Stimulated activated CD4-positive, alpha-beta T cell treated with anti-CD3 and anti-CD28 coated beads, Interleukin-4, amount 100 ng/mL, for 48 hours (primary cell): ENCODE measurements around the gene KIF26A.
"Not testable (repeated sequence)": the region's sequence is repeated elsewhere in the genome, so short reads cannot be mapped to it uniquely, and the experiment has no call there.

Experiments
- DNase-seq, 2 donors: peaks; one replicate each; pipeline ENCODE4 v3.0.0-alpha.2; 2020; ENCODE audit warnings: low read depth in 2 of 2

Gene KIF26A

DNA sequence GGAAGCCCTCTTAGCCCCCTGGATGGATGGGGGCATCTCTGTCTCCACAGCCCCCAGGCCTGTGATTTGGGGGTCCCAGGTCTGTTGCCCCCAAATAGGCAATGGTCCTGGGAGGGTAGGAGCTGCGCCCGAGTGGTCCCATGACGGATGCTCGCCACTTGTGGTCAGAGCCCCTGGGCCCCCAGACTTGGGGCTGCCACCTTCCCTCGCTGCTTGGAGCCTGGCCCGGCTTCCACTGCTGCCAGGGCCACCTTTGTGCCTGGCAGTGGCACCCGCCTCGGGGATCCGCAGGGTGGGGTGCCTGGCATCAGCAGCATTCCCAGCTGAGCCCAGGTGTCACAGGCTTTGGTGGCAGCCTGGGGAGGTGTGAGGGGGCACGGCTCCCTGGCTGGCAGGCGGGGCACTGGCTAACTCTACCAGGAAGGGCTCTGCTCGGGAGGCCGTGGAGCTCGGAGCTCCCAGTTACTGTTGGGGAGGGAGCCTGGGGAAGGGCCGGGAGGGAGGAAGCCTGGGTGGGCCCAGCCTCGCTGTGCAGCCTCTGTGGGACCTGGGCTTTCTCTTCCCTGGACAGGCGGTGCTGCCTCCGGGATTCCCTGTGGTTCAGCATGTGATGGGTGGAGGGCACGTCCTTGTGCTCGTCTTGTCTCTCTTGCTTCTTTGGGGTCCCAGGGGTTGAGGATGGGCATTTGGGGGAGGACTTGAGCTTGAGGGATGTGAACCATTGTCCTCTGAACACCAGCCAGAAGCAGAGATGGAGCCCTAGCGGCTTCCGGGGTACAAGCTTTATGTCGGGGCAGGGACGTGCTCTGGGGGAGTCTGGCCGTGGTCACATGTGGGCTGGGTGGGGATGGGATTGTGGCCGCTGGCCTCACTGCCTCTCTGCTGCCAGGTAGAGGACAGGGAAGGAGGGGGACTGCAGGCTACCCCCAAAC is 5.4 kb downstream of the KIF26A start:
- no peak for DNase-seq

DNA sequence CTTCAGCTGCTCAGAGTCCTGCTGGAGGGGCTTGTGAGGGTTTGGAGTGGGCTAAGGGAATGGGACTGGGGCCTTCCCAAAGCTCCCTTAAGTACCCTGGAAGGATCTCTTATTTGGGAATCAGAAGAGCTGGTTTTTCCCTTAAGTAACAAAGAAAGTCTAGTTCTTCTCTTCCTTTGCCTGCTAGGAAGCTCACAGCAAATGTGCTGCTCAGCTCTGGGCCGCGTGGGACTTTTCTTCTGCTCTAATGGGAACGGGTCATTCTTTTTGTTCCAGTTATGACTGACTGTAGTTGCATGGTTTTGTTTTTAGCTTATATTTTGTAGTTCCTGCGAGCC is 6.0 kb downstream of the KIF26A start:
- DNase-seq: no peak

DNA sequence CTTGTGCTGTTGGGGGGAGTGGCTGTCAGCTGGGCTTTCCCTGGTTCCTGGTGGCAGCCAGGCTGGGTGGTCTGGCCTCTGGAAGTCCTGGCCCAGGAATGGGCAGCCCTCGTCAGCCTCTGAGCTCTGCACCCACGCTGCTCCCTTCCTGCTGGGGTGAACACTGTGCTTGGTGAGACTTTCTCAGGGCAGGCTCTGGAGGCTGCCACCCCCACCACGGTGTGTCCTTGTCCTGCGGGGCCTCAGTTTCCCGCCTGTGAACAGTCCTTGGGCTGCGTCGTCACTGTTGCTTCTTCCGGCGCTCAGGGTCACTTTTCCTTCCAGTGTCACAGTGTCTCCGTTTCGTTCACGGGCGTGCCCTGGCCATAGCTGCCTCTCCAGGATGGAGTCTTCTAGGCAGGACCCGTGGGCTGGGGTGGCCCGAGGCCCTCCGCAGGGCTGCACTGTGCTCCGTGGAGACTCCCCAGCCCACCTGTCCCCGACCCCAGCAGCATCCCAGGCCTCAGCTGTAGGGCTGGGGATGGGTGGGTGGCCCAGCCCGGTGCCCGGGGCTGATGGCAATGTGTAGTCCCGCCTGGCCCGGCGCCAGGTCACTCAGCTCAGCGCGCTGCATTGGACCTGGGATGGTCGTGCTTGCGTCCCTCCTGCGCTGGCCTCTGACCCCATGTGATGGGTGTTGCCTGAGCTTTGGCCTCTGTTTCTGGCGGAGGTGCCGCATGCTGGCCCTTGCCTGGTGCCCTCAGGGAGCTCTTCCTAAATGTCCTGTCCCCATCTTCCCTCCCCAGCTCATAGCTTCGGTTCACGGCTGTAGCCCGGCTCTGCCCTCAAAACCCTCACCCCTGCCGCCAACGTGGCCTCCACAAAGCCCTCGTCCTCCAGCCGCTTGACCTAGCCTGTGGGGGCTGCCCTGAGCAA is 6.8 kb downstream of the KIF26A start:
- DNase-seq: no peak

DNA sequence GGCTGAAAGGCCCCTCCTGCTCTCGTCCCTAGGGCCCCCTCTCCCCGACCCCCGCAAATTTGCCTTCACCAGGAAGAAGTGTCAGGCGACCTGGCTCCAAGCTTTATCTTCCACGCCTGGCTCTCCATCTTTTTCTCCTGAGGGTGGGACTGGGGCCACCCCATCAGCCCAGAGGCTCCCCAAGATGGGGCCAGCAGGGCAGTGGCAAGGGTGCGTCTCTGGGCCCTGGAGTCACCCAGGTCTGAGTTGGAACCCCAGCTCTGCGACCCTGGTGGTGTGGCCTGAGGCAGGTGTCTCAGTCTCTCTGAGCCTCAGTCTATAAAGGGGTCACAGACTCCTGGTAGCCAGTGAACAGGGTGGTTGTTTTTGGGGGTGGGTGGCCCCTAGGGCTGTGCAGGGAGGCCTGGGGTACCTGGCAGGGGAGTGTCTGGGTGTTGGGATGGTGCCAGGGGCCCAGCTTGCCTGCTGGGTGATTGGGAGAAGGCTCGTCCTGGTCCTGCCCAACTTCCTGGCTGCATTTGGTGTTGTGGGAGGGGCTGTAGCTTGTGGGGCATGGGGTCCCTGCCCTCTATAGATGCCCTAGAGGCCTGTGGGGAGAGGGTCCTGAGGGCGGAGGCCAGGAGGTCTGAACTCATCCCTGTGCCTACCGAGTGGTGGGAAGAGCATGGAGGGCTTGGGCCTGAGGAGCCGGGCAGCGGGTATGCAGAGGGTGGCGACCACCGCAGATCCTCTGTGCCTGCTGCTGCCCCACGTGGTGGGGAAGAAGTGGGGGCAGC is 7.6 kb downstream of the KIF26A start:
- no peak for DNase-seq

DNA sequence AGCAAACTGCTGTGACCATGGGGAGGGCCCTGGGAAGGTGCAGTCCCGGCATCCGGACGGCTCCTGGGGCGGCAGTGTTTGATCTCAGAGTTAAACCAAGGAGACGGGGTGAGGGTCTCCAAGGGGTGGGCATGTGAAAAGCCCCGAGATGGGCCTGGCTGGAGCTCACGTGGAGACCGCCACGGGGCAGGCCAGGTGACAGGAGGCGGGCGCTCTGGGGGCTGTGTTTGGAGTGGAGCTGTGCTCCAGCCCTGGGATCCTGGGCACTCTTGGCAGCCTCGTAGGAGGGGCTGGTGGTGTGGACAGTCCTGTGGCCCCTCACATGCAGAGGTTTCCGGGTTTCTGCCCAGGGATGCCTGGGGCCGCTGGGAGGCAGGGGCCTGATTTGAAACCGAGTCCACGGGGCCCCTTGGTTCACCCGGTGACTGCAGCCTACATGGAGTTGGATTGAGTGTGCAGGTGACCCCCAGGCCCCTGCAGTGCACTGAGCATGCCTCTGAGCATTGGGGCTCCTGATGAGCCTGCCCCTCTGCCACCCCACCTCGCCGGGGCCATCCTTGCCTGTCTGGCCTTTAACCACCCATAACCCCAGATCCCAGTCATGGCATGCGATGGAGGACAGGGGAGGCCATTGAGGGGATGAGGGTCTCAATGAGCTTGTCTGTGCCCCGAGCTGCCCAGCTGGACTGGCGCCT is 8.4 kb downstream of the KIF26A start:
- DNase-seq: no peak

DNA sequence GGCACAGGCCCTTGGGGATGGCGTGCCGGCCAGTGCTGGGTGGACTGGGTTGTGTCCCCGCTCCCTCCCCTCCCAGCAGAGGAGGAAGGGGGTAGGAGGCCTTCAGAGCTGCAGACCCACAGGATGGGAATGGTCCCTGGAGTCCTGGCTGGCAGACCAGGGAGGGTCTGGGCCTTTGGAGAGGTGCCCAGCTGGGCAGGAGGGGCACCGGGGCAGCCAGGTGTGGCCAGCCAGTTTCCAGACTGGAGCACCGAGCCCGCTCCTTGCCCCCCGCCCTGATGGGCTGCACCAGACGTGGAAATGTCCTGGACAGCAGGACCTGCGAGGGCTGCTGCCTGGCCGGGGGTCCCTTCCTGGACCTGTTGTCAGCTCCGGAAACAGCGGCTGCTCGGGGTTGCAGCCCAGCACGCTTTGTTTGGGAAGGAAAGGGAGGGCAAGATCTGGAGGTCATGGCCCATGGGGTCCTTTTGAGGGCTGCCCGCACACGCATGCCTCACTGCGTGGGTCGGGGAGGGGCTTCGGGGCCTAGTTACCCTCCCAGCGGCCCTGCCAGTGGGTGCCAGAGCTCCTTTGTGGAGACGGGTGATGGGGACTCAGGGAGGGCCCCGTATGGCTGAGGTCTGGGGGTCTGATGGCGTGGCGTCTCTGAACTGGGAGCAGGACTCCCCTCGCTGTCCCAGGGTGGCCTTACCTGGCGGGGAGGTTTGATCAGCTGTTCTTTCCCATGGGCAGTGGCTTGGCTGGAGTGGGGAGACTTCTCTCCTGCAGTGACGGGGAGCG is 9.1 kb downstream of the KIF26A start:
- no peak for DNase-seq

DNA sequence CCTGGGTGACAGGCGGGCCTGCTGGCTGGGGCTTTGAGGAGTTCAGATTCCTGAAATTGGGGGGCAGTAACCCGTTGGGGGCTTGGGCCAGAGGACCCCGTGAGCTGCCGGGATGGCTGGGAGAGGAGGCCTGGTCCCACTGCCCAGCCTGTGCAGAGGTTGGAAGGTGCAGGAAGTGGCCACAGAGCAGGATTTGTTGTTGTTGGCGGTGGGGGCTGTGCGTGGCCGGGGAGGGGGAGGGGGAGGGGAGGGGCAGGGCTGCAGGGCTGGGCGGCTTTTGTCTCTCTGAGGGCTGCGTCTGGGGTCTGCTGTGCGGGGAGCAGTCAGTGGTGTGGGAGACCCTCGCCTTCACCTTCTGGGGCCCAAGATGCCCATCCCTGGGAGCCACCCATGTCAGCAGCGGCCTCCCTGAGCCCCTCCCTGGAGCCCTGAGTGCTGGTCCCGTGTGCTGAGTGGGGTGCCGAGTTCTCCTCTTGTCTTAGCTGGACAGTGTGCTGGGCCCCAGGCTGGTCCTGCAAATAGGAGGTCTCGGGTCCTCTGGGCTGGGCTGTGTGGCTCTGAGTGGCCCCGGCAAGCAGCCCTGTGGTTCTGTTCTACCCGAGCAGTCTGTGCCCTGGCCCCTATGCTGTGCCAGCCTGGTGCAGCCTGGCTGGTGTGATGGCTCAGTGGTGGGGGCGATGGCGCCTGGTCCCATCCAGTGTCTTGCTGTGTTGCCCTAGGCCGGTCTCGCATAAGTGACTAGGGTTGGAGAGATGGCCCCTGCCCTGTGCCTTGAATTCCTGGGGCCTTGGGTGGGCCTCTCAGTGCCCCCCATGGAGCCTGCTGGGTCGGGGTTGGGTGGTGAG is 10.3 kb downstream of the KIF26A start:
- DNase-seq: no peak

DNA sequence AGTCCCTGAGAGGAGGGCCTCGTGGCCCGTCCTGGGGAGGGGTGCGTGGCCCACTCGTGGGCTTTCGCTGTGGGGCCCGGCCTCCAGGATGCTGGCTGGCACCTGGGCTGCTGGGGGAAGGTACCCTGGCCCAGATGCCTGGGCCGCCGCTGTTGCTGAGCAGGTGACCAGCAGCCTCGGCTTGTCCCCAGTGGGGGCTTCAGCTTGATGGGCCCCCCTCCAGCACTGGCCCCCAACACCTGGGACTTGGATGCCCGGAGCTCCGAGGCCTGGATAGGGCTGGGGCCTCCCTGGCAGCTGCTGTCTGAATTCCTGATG is 10.8 kb downstream of the KIF26A start:
- no peak for DNase-seq

DNA sequence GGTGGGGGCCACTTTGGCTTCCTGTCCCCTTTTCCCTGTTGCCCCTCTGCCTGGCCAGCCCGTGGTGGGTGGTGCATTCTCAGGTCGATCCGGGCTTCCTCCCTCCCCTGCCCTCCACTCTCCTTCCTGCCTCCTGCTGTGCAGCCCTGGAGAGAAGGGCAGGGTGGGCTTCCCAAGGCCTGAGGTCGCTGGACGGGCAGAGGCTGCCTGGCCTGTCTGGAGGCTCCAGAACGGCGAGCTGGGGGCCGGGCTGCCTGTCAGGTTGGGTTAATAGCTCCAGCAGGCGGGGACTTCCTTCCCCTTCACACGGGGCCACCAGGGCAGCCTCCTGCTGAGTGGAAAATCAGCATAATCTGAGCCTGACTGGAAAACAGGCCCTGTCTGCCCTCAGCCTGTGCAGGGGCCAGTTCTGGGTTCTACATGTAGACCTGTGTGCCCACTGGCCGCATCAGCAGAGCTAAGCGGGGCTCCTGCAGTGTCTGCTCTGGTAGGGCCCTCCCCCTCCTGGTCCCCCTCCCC is 11.3 kb downstream of the KIF26A start:
- DNase-seq: no peak

DNA sequence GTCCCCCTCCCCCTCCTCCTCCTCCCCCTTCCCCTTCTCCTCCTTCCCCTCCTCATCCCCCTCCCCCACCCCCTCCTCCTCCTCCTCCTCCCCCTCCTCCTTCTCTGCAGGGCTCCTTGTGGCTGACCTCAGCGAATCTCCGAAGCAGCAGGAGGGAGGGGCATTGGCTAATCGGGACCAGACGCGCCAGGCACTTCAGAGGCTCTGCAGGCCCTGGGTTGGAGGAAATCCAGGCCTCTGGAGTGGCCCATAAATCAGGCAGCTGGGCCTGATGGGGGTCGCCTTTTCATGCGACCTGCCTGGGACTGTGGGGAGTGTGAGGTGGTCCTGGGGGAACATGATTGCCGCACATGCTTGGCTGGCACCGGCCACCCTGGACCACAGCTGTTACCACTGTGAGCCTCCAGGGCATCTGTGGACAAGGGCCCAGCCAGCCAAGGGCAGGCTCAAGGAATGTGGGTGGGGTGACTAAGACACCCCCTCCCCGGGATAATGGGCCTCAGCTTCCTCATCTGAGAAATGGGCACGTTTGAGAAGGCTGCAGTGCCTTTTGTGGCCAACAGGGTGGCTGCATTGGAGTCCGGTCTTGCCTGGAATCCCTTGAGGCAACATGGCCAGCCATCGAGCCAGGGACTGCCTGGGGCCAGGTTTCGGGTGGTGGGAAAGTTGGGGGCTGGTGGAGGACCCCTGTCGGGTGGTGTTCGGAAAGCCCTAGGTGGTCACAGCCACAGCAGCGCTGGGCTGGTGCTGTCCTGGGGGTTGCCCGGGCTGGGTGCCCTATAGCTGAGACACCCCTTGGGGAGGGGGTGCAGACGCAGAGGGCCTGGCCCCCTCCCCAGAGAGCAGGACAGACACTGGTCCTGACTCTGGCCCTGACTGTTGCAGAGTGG is 12.0 kb downstream of the KIF26A start:
- DNase-seq: no peak

DNA sequence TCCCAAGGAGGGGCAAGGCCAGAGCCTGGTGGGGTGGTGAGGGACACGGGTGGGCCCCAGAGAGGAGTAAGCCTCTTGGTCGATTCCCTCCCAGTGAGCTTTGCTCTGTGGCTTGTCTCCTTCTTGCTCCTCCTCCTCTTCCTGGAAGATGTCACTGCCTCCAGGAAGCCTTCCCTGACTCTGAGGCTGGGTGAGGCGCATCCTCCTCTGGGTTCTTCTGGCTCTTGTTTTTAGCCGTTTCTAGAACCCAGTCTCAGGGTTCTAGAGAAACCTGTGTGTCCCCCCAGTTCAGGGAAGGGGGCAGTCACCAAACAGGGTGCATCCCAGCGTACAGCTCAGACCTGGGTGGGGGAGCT is 12.6 kb downstream of the KIF26A start:
- no peak for DNase-seq

DNA sequence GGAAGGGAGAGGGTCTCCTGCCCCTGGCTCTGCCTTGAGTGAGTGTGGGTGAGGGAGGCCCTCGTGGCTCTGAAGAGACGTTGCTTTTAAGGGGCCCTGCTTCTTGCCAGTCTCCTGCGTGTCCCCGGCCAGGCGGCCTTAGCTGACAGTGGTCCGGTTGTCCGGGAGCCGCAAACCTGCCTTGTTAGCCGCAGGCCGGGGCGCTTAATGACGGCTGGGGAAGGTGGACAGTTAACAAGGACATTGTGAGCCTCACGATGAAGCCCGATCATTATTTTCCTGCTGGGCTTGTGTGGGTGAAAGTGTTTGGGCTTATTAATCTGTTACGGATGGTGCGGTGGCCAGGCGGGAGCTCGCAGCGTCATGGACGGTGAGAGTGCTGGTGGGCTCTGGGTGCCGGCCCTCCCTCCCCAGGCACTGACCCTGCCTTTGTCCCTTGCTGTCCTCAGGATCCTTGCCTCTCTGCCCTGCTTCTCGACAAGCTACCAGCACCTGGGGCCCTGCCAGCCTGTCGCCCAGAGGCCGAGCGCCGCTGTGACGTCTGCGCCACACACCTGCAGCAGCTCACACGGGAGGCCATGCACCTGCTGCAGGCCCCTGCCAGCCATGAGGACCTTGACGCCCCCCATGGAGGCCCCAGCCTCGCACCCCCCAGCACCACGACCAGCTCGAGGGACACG is 13.3 kb downstream of the KIF26A start:
- no peak for DNase-seq

DNA sequence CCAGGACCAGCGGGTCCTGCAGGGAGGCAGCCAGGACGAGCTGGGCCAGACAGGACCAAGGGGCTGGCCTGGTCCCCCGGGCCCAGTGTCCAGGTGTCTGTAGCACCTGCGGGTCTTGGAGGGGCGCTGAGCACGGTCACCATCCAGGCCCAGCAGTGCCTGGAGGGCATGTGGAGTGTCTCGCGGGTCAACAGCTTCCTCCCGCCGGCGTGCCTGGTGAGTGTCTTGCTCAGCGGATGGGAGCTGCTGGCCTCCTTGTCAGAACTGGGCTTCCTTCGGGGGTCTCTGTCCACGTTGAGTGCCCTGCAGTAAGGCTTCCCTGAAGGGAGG is 13.8 kb downstream of the KIF26A start:
- no peak for DNase-seq

DNA sequence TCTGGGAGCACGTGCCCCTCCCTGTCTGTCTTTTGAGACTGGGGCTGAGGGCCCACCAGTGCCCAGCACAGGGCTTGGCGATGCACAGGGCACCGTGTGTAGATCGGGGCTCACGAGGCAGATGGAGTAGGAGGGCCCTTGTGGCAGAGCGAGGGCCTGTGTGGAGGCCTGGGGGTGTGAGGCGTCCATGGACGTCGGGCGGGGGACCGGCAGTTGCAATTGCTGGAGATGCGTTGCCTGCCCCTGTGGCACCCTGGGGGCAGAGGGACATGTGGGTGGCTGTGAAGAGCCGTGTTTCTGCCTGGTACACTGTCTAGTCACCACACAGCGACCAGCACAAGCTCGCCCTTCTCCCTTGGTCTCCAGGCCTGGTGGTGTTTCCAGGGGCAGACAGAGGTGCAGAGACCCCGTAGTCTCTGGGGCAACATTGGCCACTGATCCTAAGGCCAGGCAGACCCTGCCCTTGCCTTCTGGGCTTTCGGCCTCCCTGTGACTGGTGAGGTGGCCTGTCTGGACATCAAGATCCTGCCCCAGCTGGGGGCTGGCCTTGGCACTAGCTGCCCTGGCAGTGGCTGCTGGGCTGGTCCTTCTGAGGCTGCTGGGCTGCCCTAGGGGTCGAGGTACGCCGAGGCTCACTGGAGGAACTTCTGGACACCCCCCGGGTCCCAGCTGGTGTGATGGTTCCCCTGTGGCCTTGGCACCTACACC is 14.5 kb downstream of the KIF26A start:
- no peak for DNase-seq

DNA sequence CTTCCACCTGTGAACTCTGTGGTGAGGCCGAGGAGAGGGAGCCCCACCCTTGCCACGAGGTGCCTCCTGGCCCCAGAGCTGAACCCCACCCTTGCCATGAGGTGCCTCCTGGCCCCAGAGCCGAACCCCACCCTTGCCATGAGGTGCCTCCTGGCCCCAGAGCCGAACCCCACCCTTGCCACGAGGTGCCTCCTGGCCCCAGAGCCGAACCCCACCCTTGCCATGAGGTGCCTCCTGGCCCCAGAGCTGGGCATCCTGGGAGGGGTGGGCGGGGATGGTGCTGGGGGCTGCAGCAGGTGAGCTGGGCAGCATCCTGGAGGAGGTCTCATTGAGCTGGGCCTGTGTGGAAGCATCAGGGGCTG is 15.0 kb downstream of the KIF26A start:
- DNase-seq: not testable (repeated sequence)

DNA sequence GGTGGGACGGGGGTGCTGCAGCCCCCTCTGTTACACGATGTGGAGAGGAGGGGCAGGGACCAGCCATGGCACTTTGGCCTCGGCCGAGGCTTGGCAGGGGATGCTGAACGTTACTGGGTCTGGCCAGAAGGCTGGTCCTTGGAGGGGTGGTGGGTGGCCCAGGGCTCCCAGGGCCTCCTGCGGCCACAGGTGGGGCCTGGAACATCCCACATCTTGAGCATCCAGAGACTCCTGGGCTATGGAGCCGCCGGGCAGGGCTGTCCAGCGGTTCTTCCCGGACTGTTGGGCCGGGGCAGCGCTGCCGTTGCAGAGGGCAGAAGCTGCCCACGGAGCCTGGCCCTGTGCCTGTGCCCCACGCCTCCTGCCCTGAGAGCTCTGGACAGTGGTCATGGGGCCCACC is 15.9 kb downstream of the KIF26A start:
- DNase-seq: no peak

DNA sequence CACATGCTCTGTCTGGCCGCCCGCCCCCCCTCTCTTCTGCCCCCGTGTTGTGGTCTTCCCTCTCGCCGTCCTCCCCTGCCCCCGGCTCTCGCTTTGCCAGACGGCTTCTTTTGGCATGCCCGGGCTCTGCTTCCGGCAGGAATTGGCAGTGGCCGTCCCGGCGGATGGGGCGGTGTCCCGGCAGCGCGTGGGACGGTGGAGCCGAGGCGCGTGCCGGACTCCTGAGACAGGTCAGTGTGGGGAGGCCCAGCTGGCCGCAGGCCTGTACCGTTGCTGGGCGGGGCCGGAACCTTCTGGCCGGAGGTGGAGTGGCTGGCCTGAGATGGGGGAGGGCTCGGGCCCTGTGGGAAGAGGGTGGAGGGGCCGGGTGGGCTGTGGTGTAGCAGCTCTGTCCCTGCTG is 17.1 kb downstream of the KIF26A start:
- no peak for DNase-seq

DNA sequence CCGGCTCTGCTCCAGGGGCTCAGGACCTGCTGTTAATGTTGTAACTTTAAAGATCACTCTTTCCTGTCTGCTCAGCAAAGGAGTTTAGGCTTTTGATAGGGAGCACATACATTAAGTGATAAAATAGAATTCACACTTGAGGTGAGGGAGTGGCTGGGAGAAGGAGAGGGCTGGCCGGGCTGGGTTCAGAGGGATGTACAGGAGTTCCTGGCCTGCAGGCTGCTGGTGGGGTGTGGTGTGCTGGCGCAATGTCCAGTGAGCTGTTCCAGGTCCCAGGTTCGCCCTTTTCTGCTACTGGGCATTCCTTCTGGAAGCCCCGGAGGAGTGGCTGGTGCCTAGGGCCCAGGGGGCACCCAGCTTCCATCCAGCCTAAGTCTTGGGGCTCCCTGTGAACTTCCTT is 17.8 kb downstream of the KIF26A start:
- DNase-seq: no peak
